ENCODE measurements around the gene OR2A5. TPM values are rescaled to one million over a fixed set of nuclear protein-coding genes. Genes with fewer than 3 reads are reported as not detected.

OR2A5 gene
- total RNA-seq, 6 experiments from 2014 or later: not detected

DNA sequence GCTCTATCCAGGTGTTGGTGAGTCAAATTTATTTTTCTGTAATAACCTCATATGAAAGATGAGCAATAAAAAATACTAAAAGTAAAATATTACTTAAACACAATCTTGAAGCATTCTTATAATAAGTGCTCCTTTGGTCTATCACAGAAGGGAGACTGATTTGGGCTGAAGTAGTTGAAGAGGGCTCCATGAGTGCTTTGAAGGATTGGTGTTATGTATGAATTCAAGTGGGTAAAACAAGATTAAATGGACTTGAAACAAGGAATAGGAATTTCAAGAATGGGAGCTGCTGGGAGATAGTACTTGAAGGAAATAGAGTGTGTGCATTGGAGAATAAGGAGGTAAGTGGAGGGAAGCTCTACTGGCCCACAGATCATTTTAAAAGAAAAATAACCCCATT, 53.3 kb downstream of the OR2A5 start:
- H3K4me3 ChIP-seq: no peak overlapping the region
- H3K27ac ChIP-seq: no peak overlapping the region
- no peaks in the 10 kb centered on the region for H3K9me3 ChIP-seq
- ATAC-seq (no peak), DNase-seq (no peak)
- no peaks in the 10 kb centered on the region for H3K27me3 ChIP-seq
- no peaks in the 10 kb centered on the region for H3K4me1 ChIP-seq
- intact Hi-C loops (cut with DNase I): no loop called here
- TF ChIP-seq CTCF (IDR thresholded peaks at IDR 0.05): no peak
- TF ChIP-seq POLR2A (IDR thresholded peaks at IDR 0.05): no peak
- no peaks in the 10 kb centered on the region for H3K36me3 ChIP-seq

DNA sequence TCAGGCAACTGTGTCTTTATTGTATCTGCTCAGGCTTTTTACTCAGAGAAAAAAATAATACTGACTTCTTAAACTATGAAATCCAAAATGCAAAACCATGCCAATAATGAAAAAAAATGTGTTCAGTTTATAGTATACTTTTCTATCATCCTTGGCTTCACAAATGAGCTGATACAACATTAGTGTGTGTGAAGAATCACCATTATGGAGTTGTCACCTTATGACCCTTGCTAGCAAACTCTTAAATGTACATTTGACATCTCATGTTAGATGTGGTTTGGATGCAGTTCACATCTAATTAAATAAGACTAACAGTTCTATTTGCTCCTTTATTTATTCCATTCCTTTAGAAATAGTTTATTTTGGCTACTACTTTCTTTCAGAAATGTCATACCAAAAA, 56.5 kb downstream of the OR2A5 start:
- TF ChIP-seq POLR2A (IDR thresholded peaks at IDR 0.05): no peak
- no peak for TF ChIP-seq CTCF (IDR thresholded peaks at IDR 0.05)
- H3K27me3 ChIP-seq: no peaks in the 10 kb centered on the region
- ATAC-seq (no peak), DNase-seq (no peak)
- H3K4me3 ChIP-seq: no peak overlapping the region
- no peak overlapping the region for H3K27ac ChIP-seq
- no peaks in the 10 kb centered on the region for H3K4me1 ChIP-seq
- H3K9me3 ChIP-seq: no peaks in the 10 kb centered on the region
- no peaks in the 10 kb centered on the region for H3K36me3 ChIP-seq
- intact Hi-C loops (cut with DNase I): no loop called here

Small RNAs within 50 kb of the gene (small RNA-seq; reads per million reads assigned to genes)
- 0 reads per million in 2 experiments for gene OR2A41P

Other genes with a start within 250 kb of the OR2A5 start
- gene TCAF1, start 146.8 kb upstream of the OR2A5 start, total RNA-seq: 10 to 100 TPM; 31.6 to 52.9 (median 45.8) TPM
- gene OR2F2, start 113.7 kb upstream of the OR2A5 start, total RNA-seq: not detected
- gene OR2F1, start 94.1 kb upstream of the OR2A5 start, total RNA-seq: not detected
- gene OR6B1, start 48.6 kb upstream of the OR2A5 start, total RNA-seq: not detected
- gene OR2A25, start 20.9 kb downstream of the OR2A5 start, total RNA-seq: not detected
- not detected for gene OR2A12, start 37.3 kb downstream of the OR2A5 start, total RNA-seq
- gene OR2A2, start 60.6 kb downstream of the OR2A5 start, total RNA-seq: not detected
- gene OR2A14, start 74.2 kb downstream of the OR2A5 start, total RNA-seq: not detected
- gene CTAGE4, start 134.5 kb downstream of the OR2A5 start, total RNA-seq: 1 to 10 TPM; 2.1 to 4.5 (median 3.5) TPM
- 10 to 100 TPM in 1 of 6 experiments, 1 to 10 TPM in 5; 3.6 to 10.8 (median 5.8) TPM for gene ARHGEF35, start 146.9 kb downstream of the OR2A5 start, total RNA-seq
- gene OR2A42, start 190.7 kb downstream of the OR2A5 start, total RNA-seq: not detected
- gene OR2A7, start 215.8 kb downstream of the OR2A5 start, total RNA-seq: 1 to 10 TPM; 1.5 to 5.6 (median 3.5) TPM
- 1 to 10 TPM in 2 of 6 experiments, under 1 TPM in 4; 0.53 to 1.3 (median 0.71) TPM for gene CTAGE8, start 220.3 kb downstream of the OR2A5 start, total RNA-seq